ENCODE measurements around the gene VPS33A.

GRCh38 chr12:122265476-122265875 lies 818 bp downstream of the VPS33A start:
- TF ChIP-seq CTCF (IDR thresholded peaks at IDR 0.05 in 8 of 11, conservative IDR thresholded peaks at IDR 0.05 in 3 of 11) (no peak), POLR2A (IDR thresholded peaks at IDR 0.05) (no peak), POLR2AphosphoS5 (IDR thresholded peaks at IDR 0.05) (no peak)
